Measurements from ENCODE around the gene INSYN2A.

Gene INSYN2A, protein sequence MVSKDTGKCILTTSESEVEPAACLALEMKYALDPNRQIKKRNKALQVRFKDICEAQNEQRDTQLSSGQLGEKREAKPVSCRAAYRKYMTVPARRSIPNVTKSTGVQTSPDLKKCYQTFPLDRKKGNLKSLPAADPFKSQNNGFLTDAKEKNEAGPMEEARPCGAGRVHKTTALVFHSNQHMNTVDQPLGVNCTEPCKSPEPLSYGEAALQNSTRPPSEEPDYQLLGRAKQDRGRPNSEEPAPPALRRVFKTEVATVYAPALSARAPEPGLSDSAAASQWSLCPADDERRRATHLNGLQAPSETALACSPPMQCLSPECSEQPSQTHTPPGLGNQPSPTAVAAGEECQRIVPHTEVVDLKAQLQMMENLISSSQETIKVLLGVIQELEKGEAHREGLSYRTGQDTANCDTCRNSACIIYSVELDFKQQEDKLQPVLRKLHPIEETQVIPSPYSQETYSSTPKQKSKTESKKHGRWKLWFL

DNA sequence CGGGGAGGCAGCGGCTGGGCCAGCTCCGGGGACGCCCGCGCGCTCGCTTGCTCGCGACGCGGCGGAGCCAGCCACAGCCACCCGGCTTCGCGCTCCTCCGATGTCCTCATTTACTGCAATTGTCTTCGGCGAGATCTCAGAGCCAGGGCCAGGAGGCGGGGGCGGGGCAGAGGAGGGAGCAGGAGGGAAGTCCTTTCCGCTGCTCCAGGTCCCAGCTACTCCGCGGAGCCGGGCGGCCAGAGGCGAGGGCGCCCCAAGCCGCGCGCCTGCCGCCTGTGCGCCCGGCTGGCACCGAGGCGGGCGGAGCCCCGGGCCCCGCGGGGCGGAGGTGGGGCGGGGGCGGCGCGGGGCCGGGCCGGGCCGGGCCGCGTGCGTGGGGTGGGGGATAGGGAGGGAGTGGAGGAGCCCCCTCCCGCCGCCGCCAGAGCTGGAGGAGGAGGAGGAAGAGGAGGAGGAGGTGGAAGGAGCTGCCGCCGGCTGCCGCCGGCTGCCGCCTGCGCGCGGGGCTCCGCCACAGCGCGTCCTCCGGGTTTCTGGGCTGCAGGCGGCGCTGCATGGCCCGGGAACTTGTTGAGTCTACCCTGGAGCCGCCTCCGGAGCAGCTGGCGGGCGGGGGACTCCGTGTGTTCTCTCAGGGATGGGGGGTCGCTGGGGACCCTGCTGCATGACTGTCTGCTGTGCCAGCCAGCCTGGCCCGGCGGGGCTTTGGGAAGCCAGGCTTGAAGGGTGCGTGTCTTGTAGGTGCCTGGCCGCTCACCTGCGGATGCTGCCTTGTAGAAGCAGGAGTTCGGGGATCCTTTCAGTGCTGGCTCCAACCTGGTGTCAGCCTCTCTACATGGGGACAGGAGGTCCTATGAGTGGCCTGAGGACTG is at the start of gene INSYN2A:
TSS of gene INSYN2A (minus strand) at position 310 of the 872 bp plus-strand sequence. CDS start 20,196 bp downstream, outside the sequence.
- Histone ChIP-seq H3K9ac (ENCODE audit: low read depth, low read length) (no peak within 1 kb of the TSS; the same call in 1 of the 2 replicates), H3K4me3 (ENCODE audit: low read length) (peak within 1 kb of the TSS; percentile 64), H3K27ac (ENCODE audit: low read length) (no peak within 1 kb of the TSS), H3K36me3 (ENCODE audit: insufficient read depth, low read depth, low read length) (no peaks in the 10 kb centered on the region), H3K27me3 (ENCODE audit: insufficient read depth, low read length) (peaks cover 59% of the 10 kb centered on the region), H3K4me1 (ENCODE audit: insufficient read depth, low read length) (peaks cover 3% of the 10 kb centered on the region; the same call in 1 of the 2 replicates), H3K9me3 (ENCODE audit: insufficient read depth, low read depth, low read length) (no peaks in the 10 kb centered on the region)

DNA sequence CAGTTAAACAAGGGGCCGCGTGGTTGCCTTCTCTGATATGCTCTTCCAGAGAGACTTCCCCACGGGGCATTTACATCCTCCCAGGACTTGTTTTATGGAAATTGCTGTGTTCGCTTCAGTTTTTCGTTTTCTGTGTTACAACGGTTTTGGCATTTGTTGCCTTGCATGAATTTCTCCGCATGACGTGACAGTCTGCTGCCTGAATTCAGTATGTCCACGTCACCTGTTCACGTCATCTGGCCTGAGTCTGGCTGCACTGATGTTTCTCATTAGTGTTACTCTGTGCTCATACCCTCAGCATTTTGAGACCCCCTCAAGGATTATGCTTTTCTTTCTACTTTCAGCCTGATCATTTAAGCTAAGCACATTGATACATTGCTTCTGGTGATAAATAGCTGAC is 49.1 kb upstream of the INSYN2A start:
- Histone ChIP-seq H3K9me3 (ENCODE audit: insufficient read depth, low read depth, low read length) (no peaks in the 10 kb centered on the region), H3K27me3 (ENCODE audit: insufficient read depth, low read length) (no peaks in the 10 kb centered on the region), H3K9ac (ENCODE audit: low read depth, low read length) (no peak overlapping the region), H3K4me3 (ENCODE audit: low read length) (no peak overlapping the region), H3K27ac (ENCODE audit: low read length) (no peak overlapping the region), H3K4me1 (ENCODE audit: insufficient read depth, low read length) (no peaks in the 10 kb centered on the region), H3K36me3 (ENCODE audit: insufficient read depth, low read depth, low read length) (peaks cover 19% of the 10 kb centered on the region)

DNA sequence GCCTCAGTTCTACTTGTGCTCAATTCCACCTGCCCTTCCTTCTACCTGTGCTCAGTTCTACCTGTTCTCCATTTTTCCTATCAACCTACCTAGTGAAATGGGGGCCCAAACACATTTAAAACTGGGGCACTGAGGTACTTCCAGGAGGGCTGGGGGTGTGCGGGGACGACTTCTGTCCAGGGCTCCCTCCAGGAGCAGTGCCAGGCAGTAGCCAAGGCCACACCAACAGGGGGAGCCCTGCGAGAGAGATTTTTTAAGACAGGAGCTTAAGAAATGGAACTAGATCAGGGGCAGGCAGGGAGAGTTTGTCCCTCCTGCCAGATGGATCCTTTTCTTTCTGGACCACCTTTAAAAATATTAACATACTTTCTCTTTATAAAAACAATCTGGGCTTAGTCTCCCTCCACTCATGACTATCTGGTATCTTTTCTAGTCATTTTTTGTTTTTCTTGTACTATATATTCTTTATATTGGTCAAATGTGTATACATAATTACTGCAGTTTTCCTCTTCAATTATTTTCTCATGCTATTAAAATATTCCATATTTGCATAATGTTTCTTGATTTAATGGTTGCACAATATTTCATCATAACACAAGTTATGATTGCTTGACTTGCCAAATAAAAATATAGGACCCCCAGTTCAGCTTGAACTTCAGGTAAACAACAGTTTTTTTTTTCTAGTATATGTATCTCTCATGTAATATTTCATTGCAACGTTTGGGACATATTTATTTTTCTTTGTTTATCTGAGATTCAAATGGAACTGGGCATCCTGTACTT is 47.3 kb upstream of the INSYN2A start:
- no peaks in the 10 kb centered on the region for H3K9me3 ChIP-seq (ENCODE audit: insufficient read depth, low read depth, low read length)
- H3K4me3 ChIP-seq (ENCODE audit: low read length), result no peak overlapping the region
- no peaks in the 10 kb centered on the region for H3K4me1 ChIP-seq (ENCODE audit: insufficient read depth, low read length)
- H3K36me3 ChIP-seq (ENCODE audit: insufficient read depth, low read depth, low read length), result peaks cover 11% of the 10 kb centered on the region
- no peaks in the 10 kb centered on the region for H3K27me3 ChIP-seq (ENCODE audit: insufficient read depth, low read length)
- H3K27ac ChIP-seq (ENCODE audit: low read length), result no peak overlapping the region
- H3K9ac ChIP-seq (ENCODE audit: low read depth, low read length), result no peak overlapping the region

DNA sequence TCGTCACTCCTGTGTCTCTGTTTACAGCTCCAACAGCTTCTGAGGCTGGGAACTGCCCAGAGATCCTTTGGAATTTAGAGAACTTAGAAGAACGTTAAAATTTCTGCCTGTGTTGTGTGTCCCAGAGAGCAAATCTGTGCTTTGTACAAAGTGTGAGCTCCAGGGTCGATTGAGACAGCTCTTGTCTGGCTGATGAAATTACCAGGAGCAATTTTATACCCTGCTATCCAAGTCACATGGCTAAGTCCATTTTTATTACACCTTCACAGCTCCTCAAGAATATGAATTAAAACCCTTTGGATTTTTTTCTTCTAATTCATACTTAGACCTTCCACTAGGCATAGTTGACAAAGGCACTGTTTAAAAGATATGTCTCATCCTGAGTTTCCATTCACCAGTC is 46.5 kb upstream of the INSYN2A start:
- H3K27ac ChIP-seq (ENCODE audit: low read length), result no peak overlapping the region
- H3K4me1 ChIP-seq (ENCODE audit: insufficient read depth, low read length), result no peaks in the 10 kb centered on the region
- H3K4me3 ChIP-seq (ENCODE audit: low read length), result no peak overlapping the region
- H3K36me3 ChIP-seq (ENCODE audit: insufficient read depth, low read depth, low read length), result peaks cover 3% of the 10 kb centered on the region; the same call in 1 of the 2 replicates
- no peak overlapping the region for H3K9ac ChIP-seq (ENCODE audit: low read depth, low read length)
- H3K27me3 ChIP-seq (ENCODE audit: insufficient read depth, low read length), result no peaks in the 10 kb centered on the region
- no peaks in the 10 kb centered on the region for H3K9me3 ChIP-seq (ENCODE audit: insufficient read depth, low read depth, low read length)

DNA sequence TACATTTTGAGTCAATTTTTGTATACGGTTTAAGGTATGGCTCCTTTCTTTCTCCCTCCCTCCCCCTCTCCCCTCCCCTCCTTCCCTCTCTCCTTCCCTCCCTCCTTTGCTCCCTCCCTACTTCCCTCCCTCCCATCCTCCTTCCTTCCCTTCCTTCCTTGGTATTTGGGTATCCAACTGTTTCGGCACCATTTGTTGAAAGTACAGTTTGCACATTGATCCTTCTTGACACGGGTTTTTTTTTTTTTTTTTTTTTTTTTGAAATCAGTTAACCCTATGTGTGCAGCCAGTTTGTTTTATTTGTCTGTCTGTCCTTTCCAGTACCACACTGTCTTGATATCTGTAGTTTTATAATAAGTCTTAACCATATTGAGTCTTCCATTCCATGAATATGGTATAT is 39.9 kb upstream of the INSYN2A start:
- Histone ChIP-seq H3K36me3 (ENCODE audit: insufficient read depth, low read depth, low read length) (no peaks in the 10 kb centered on the region), H3K9me3 (ENCODE audit: insufficient read depth, low read depth, low read length) (no peaks in the 10 kb centered on the region), H3K9ac (ENCODE audit: low read depth, low read length) (no peak overlapping the region), H3K27me3 (ENCODE audit: insufficient read depth, low read length) (no peaks in the 10 kb centered on the region), H3K4me1 (ENCODE audit: insufficient read depth, low read length) (0 out of 2 replicates have a peak, but pooled peaks cover 6% of the 10 kb centered on the region), H3K27ac (ENCODE audit: low read length) (no peak overlapping the region), H3K4me3 (ENCODE audit: low read length) (no peak overlapping the region)

DNA sequence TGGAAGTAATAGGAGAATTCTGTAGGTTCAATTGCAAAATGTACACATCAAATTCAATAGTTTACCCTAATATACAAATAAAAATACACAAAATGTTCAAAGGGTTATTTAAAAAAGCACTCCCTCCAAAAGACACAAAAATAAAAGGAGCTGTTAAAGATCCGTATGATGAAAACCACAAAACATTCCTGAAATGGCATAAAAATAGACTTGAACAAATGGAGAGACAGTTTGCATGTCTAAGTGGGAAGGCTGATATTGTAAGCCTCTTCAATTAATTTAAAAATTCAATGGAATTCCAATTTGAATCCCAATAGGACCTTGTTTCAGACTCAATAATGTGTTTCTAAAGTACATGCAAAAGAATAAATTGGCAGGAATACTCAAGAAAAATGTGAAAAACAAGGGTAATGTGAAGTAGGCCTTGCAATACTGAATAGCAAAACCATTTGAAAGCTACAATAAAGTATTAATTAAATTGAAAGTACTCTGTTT is 38.0 kb upstream of the INSYN2A start:
- no peaks in the 10 kb centered on the region for H3K9me3 ChIP-seq (ENCODE audit: insufficient read depth, low read depth, low read length)
- no peaks in the 10 kb centered on the region for H3K36me3 ChIP-seq (ENCODE audit: insufficient read depth, low read depth, low read length)
- no peak overlapping the region for H3K9ac ChIP-seq (ENCODE audit: low read depth, low read length)
- H3K27ac ChIP-seq (ENCODE audit: low read length), result no peak overlapping the region
- no peaks in the 10 kb centered on the region for H3K27me3 ChIP-seq (ENCODE audit: insufficient read depth, low read length)
- no peak overlapping the region for H3K4me3 ChIP-seq (ENCODE audit: low read length)
- 0 out of 2 replicates have a peak, but pooled peaks cover 6% of the 10 kb centered on the region for H3K4me1 ChIP-seq (ENCODE audit: insufficient read depth, low read length)

DNA sequence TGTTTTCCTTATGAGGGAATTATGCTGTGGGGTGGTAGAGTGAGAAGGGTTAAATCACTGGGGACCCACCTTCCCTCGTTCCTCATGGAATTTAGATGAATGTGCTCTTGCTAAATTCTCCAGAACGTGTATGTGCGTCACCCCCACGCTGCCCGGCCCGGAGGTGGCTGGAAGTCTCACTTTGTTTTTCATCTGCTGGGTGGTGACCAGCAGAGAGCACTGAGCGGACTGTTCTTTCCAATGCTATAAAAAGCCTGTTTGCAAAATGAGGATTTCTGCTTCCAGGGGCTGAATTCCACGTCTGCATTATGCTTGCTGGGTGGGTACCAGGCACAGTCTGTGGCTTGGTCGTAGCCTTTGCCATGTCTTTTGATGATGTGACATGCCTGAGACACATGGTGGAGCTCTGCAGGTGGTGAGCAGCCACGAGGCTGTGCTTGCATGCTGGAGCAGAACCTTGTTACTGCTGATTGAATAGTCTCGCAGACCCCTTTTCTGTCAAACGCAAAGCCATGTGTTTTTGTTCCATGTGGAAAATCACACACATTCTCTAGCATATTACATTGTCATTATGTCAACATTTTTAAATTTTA is 31.9 kb upstream of the INSYN2A start:
- Histone ChIP-seq H3K4me3 (ENCODE audit: low read length) (no peak overlapping the region), H3K27ac (ENCODE audit: low read length) (no peak overlapping the region), H3K27me3 (ENCODE audit: insufficient read depth, low read length) (no peaks in the 10 kb centered on the region), H3K4me1 (ENCODE audit: insufficient read depth, low read length) (no peaks in the 10 kb centered on the region), H3K9me3 (ENCODE audit: insufficient read depth, low read depth, low read length) (no peaks in the 10 kb centered on the region), H3K36me3 (ENCODE audit: insufficient read depth, low read depth, low read length) (no peaks in the 10 kb centered on the region), H3K9ac (ENCODE audit: low read depth, low read length) (no peak overlapping the region)

DNA sequence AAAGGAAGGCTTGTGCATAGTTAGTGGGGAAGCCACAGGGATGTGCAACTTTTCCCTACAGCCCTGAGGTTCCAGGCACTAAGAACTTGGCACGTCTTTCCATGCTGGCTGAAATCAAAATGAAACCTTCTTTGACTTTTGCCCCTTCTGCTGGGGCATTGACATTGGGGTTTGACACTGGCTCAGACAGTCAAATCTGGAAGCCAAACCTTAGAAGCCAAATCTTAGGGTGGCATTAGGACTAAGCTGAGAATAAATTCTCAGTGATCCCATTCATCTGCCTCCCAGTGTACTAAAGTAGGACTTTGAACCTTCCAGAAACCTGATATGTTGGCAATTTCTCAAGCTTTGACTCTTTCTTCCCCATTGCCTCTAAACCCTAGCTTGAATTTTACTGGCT is 31.3 kb upstream of the INSYN2A start:
- Histone ChIP-seq H3K27me3 (ENCODE audit: insufficient read depth, low read length) (no peaks in the 10 kb centered on the region), H3K9me3 (ENCODE audit: insufficient read depth, low read depth, low read length) (no peaks in the 10 kb centered on the region), H3K4me1 (ENCODE audit: insufficient read depth, low read length) (no peaks in the 10 kb centered on the region), H3K36me3 (ENCODE audit: insufficient read depth, low read depth, low read length) (no peaks in the 10 kb centered on the region), H3K27ac (ENCODE audit: low read length) (no peak overlapping the region), H3K4me3 (ENCODE audit: low read length) (no peak overlapping the region), H3K9ac (ENCODE audit: low read depth, low read length) (no peak overlapping the region)

DNA sequence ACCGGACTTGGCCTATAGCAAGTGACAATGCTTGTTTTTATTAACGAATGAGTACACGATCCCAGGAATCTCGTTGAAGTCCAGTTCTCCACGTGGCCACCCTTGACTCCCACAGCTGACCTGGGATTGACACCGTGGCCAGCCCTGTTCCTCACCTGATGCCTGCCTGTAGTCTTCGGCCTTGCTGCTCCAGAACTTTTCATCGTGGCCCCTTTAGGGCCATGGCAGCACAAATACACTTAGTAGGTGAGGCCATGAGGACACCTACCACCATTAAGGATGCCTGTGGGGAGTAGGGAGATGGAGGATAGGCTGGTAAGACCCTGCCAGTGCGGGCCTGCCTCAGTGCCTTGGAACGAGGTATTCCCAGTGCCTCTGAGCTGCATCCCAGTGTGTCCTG is 30.6 kb upstream of the INSYN2A start:
- no peaks in the 10 kb centered on the region for H3K9me3 ChIP-seq (ENCODE audit: insufficient read depth, low read depth, low read length)
- H3K9ac ChIP-seq (ENCODE audit: low read depth, low read length), result no peak overlapping the region
- no peaks in the 10 kb centered on the region for H3K4me1 ChIP-seq (ENCODE audit: insufficient read depth, low read length)
- no peak overlapping the region for H3K4me3 ChIP-seq (ENCODE audit: low read length)
- no peaks in the 10 kb centered on the region for H3K27me3 ChIP-seq (ENCODE audit: insufficient read depth, low read length)
- H3K27ac ChIP-seq (ENCODE audit: low read length), result no peak overlapping the region
- H3K36me3 ChIP-seq (ENCODE audit: insufficient read depth, low read depth, low read length), result no peaks in the 10 kb centered on the region

DNA sequence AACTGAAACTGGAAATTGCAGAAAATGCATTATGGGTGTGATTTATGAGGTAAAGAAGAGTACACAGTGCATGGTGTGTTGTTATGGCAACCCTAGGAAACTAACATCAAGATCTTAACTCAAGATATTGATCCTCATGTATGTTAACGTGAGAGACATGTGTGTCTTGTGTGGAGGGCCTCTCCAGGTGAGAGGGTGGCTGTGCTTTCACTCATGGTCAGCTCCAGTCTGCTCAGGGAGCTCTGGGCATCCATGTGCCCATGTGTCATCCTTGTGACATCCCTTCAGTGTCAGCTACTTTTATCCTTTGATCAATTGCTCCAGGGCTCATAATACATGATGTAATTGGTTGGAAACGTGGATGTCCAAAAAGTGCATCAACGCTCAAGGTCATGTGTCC is 24.9 kb upstream of the INSYN2A start:
- Histone ChIP-seq H3K9me3 (ENCODE audit: insufficient read depth, low read depth, low read length) (peaks cover 2% of the 10 kb centered on the region; the same call in 1 of the 2 replicates), H3K27me3 (ENCODE audit: insufficient read depth, low read length) (no peaks in the 10 kb centered on the region), H3K36me3 (ENCODE audit: insufficient read depth, low read depth, low read length) (no peaks in the 10 kb centered on the region), H3K4me3 (ENCODE audit: low read length) (no peak overlapping the region), H3K4me1 (ENCODE audit: insufficient read depth, low read length) (peaks cover 8% of the 10 kb centered on the region; the same call in 1 of the 2 replicates), H3K9ac (ENCODE audit: low read depth, low read length) (no peak overlapping the region), H3K27ac (ENCODE audit: low read length) (no peak overlapping the region)

DNA sequence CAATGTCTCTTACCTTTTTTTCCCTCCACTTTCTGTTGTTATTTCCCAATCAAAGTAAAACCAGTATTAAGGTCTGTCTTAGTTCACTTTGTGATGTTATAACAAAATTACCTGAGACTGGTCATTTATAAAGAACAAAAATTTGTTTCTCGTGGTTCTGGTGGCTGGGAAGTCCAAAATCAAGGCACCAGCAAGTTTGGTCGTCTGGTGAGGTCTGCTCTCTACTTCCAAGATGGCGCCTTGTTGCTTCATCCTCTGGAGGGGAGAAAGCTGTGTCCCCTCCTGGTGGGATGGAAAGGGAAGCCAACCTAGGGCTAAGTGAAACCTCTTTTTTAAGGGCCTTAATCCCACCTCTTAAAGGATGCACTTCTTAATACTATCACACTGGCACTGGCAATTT is 22.3 kb upstream of the INSYN2A start:
- H3K4me3 ChIP-seq (ENCODE audit: low read length), result no peak overlapping the region
- peaks cover 23% of the 10 kb centered on the region for H3K4me1 ChIP-seq (ENCODE audit: insufficient read depth, low read length)
- no peak overlapping the region for H3K27ac ChIP-seq (ENCODE audit: low read length)
- H3K9me3 ChIP-seq (ENCODE audit: insufficient read depth, low read depth, low read length), result peaks cover 2% of the 10 kb centered on the region; the same call in 1 of the 2 replicates
- no peaks in the 10 kb centered on the region for H3K36me3 ChIP-seq (ENCODE audit: insufficient read depth, low read depth, low read length)
- H3K9ac ChIP-seq (ENCODE audit: low read depth, low read length), result no peak overlapping the region
- H3K27me3 ChIP-seq (ENCODE audit: insufficient read depth, low read length), result no peaks in the 10 kb centered on the region

Measured in iPS-20b (cell line).